ENCODE measurements around the gene KRTAP10-7. TPM values are rescaled to one million over a fixed set of nuclear protein-coding genes. Genes with fewer than 3 reads are reported as not detected.
A peak's percentile ranks its signal among the peaks of the same experiment; 100 is the strongest.
"Not testable (repeated sequence)": the region's sequence is repeated elsewhere in the genome, so short reads cannot be mapped to it uniquely, and the experiment has no call there.

KRTAP10-7 gene
- polyA plus RNA-seq, 1 donor from 2014 or later: not detected

DNA sequence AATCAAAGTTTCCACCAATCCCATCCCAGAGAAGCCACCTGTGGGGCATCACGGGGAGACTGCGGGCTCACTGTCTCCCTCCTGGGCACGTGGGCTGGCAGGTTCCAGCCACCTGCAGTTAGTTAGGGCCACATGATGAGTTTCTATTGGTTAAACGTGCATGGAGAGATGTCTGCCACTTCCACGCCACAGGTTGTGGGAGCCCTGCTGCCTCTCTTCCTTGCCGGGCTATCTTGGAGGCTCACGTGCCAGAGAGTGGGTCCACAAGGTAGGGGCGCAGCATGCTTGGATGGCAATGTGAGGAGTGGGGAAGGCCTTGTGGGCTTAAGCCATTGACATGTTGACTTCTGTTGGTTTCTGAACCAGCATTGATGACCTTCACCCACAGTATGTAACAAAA is 3.5 kb downstream of the KRTAP10-7 start:
- Mint-ChIP-seq H3K4me1 (peaks cover 0 to 1% (median 0%) of the 10 kb centered on the region in 3 donors), H3K9me3 (peaks cover 5 to 15% (median 12%) of the 10 kb centered on the region in 3 donors), H3K36me3 (no peaks in the 10 kb centered on the region), H3K27me3 (peaks cover 24% of the 10 kb centered on the region), H3K4me3 (no peak overlapping the region), H3K27ac (no peak overlapping the region)

DNA sequence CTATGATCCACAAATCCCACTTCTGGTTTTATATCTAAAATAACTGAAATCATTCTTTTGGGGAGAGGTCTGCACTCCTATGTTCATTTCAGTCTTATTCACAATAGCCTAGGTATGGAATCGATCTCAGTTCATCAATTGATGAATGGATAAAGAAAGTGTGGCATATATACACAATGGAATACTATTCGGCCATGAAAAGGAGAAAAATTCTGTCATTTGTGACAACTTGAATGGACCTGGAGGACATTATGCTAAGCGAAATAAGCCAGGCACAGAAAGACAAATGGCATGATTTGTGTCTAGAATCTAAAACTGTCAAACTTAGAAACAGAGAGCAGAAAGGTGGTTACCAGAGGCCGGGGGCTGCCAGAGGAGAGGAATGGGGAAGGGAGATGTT is 6.1 kb downstream of the KRTAP10-7 start:
- Mint-ChIP-seq H3K4me3 (no peak overlapping the region), H3K9me3 (peaks cover 15 to 31% (median 19%) of the 10 kb centered on the region in 3 donors), H3K36me3 (no peaks in the 10 kb centered on the region), H3K27ac (no peak overlapping the region), H3K27me3 (peaks cover 21% of the 10 kb centered on the region), H3K4me1 (peaks cover 0 to 1% (median 0%) of the 10 kb centered on the region in 3 donors)

- peaks cover 12% of the 10 kb centered on the region for H3K27me3 Mint-ChIP-seq
- no peaks in the 10 kb centered on the region for H3K36me3 Mint-ChIP-seq
- peak overlapping the region in 1 of 3 donors; percentile 12 for H3K27ac Mint-ChIP-seq
- peaks cover 12 to 32% (median 21%) of the 10 kb centered on the region in 3 donors for H3K9me3 Mint-ChIP-seq
- no peaks in the 10 kb centered on the region for H3K4me1 Mint-ChIP-seq
- H3K4me3 Mint-ChIP-seq: peak overlapping the region in 1 of 4 donors; percentile 38
Measured at GRCh38 chr21:44609193-44609592, 8.8 kb downstream of the KRTAP10-7 start.

DNA sequence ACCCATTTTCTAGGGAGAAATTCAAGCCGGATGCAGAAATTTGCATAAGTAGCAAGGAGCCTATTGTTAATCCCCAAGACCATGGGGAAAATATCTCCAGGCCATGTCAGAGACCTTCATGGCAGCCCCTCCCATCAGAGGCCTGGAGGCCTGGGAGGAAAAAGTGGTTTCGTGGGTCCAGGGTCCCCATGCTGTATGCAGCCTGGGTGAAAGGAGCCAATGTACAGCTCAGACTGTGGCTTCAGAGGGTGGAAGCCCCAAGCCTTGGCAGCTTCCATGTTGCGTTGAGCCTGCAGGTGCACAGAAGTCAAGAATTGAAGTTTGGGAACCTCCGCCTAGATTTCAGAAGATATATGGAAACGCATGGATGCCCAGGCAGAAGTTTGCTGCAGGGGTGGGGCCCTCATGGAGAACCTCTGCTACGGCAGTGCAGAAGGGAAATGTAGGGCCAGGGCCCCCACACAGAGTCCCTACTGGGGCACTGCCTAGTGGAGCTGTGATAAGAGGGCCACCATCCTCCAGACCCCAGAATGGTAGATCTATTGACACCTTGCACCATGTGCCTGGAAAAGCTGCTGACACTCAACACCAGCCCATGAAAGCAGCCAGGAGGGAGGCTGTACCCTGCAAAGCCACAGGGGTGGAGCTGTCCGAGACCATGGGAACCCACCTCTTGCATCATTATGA is 9.9 kb downstream of the KRTAP10-7 start:
- H3K9me3 Mint-ChIP-seq: peaks cover 10 to 27% (median 21%) of the 10 kb centered on the region in 3 donors
- not testable (repeated sequence) for H3K27me3 Mint-ChIP-seq, H3K4me1 Mint-ChIP-seq, H3K4me3 Mint-ChIP-seq, H3K27ac Mint-ChIP-seq, H3K36me3 Mint-ChIP-seq

DNA sequence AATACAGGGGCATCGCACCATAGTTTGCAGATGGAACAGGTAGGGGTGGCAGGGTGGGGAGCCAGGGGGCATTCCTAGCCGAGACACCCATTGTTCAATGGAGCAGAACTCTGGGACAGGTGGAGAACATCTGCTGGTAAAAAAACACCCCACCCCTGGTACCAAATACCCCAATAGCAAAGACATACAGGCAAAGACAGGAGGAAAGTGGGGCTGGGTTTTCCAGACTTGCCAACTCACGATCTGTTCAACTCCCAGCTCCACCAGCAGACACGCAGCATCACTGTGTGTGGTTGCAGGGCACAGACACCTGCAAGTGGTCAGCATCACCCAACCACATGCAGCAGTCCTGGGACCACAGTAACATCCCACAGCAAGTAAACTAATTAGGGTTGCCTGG is 11.2 kb downstream of the KRTAP10-7 start:
- Mint-ChIP-seq H3K4me3 (no peak overlapping the region), H3K36me3 (no peaks in the 10 kb centered on the region), H3K9me3 (peaks cover 8 to 27% (median 18%) of the 10 kb centered on the region in 3 donors), H3K27me3 (peaks cover 7% of the 10 kb centered on the region), H3K4me1 (no peaks in the 10 kb centered on the region), H3K27ac (no peak overlapping the region)

- Mint-ChIP-seq H3K27ac (no peak within 1 kb of the TSS), H3K27me3 (peaks cover 4% of the 10 kb centered on the region), H3K4me3 (no peak within 1 kb of the TSS), H3K36me3 (no peaks in the 10 kb centered on the region), H3K9me3 (peaks cover 6 to 27% (median 17%) of the 10 kb centered on the region in 3 donors), H3K4me1 (no peaks in the 10 kb centered on the region)
Measured at GRCh38 chr21:44612029-44612486, 11.7 kb downstream of the KRTAP10-7 start, which contains the start of gene KRTAP10-8. KRTAP10-8 (plus strand) TSS chr21:44612079; CDS start chr21:44612101, 22 bp downstream.

DNA sequence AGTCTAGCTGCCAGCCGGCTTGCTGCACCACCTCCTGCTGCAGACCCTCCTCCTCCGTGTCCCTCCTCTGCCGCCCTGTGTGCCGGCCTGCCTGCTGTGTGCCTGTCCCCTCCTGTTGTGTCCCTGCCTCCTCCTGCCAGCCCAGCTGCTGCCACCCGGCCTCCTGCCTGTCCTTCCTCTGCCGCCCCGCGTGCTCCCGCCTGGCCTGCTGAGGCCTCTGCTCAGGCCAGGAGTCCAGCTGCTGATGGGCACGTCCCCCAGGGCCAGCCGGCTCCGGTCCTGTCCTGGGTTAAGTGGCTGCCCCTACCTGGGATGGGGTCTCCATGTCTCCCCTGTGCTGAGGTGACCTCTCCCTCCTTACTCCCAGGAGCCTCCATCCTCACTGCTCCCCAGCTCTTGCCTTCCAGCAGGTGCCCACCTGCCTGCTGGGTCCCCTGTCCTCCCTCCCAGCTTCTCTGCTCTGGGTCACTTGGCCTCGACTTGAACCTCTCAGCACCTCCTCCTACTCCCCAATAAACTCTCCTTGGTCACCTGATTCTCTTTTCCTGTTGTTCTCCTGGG is 12.4 kb downstream of the KRTAP10-7 start:
- Mint-ChIP-seq H3K4me1 (no peaks in the 10 kb centered on the region), H3K9me3 (peaks cover 5 to 26% (median 17%) of the 10 kb centered on the region in 3 donors), H3K27ac (no peak overlapping the region), H3K4me3 (peak overlapping the region in 1 of 4 donors; percentile 64), H3K36me3 (no peaks in the 10 kb centered on the region), H3K27me3 (peaks cover 3% of the 10 kb centered on the region)

GRCh38 chr21:44613386-44614155 is 13.2 kb downstream of the KRTAP10-7 start:
- peaks cover 3 to 6% (median 5%) of the 10 kb centered on the region in 3 donors for H3K4me1 Mint-ChIP-seq
- H3K27me3 Mint-ChIP-seq: peaks cover 3% of the 10 kb centered on the region
- H3K4me3 Mint-ChIP-seq: peak overlapping the region in 1 of 4 donors; percentile 8
- H3K27ac Mint-ChIP-seq: no peak overlapping the region
- H3K9me3 Mint-ChIP-seq: peaks cover 4 to 20% (median 17%) of the 10 kb centered on the region in 3 donors
- H3K36me3 Mint-ChIP-seq: no peaks in the 10 kb centered on the region

- peaks cover 3 to 20% (median 15%) of the 10 kb centered on the region in 3 donors for H3K9me3 Mint-ChIP-seq
- H3K36me3 Mint-ChIP-seq: no peaks in the 10 kb centered on the region
- peaks cover 9 to 12% (median 11%) of the 10 kb centered on the region in 3 donors for H3K4me1 Mint-ChIP-seq
- no peak overlapping the region for H3K4me3 Mint-ChIP-seq
- peaks cover 3% of the 10 kb centered on the region for H3K27me3 Mint-ChIP-seq
- peak overlapping the region in 1 of 3 donors; percentile 59 for H3K27ac Mint-ChIP-seq
Measured at GRCh38 chr21:44614161-44614631, 13.8 kb downstream of the KRTAP10-7 start.

GRCh38 chr21:44614961-44615391 is 14.6 kb downstream of the KRTAP10-7 start:
- Mint-ChIP-seq H3K9me3 (peaks cover 4 to 21% (median 13%) of the 10 kb centered on the region in 3 donors), H3K4me3 (no peak overlapping the region), H3K27me3 (peaks cover 3% of the 10 kb centered on the region), H3K4me1 (peaks cover 11 to 17% (median 15%) of the 10 kb centered on the region in 3 donors), H3K36me3 (no peaks in the 10 kb centered on the region), H3K27ac (peak overlapping the region in 1 of 3 donors; percentile 59)

- Mint-ChIP-seq H3K27ac (no peak overlapping the region), H3K4me1 (peaks cover 11 to 17% (median 15%) of the 10 kb centered on the region in 3 donors), H3K9me3 (peaks cover 6 to 24% (median 16%) of the 10 kb centered on the region in 3 donors), H3K27me3 (peaks cover 3% of the 10 kb centered on the region), H3K36me3 (no peaks in the 10 kb centered on the region), H3K4me3 (no peak overlapping the region)
Measured at GRCh38 chr21:44615466-44615865, 15.1 kb downstream of the KRTAP10-7 start.

GRCh38 chr21:44615911-44616590 is 15.7 kb downstream of the KRTAP10-7 start:
- H3K27me3 Mint-ChIP-seq: peaks cover 3% of the 10 kb centered on the region
- H3K9me3 Mint-ChIP-seq: peaks cover 9 to 24% (median 18%) of the 10 kb centered on the region in 3 donors
- no peak overlapping the region for H3K27ac Mint-ChIP-seq
- H3K4me1 Mint-ChIP-seq: peaks cover 11 to 17% (median 17%) of the 10 kb centered on the region in 3 donors
- no peak overlapping the region for H3K4me3 Mint-ChIP-seq
- no peaks in the 10 kb centered on the region for H3K36me3 Mint-ChIP-seq

DNA sequence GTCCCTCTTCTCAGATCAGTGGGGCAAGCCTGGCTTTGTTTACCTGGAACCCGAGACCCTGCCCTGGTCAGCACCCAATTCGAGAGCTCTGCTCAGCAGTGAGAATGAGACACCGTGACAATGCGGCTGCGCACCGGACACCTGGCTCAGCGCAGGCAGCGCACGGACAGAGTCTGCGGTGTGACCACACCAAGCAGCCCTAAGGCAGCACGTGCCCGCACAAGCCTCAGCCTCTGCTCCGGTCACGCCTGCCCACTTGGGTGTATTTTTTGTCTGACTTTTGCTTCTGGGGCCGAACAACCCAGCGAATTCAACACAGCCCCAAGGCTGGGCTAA is 16.2 kb downstream of the KRTAP10-7 start:
- no peaks in the 10 kb centered on the region for H3K36me3 Mint-ChIP-seq
- peaks cover 11 to 17% (median 17%) of the 10 kb centered on the region in 3 donors for H3K4me1 Mint-ChIP-seq
- H3K9me3 Mint-ChIP-seq: peaks cover 9 to 21% (median 12%) of the 10 kb centered on the region in 3 donors
- no peak overlapping the region for H3K4me3 Mint-ChIP-seq
- no peak overlapping the region for H3K27ac Mint-ChIP-seq
- H3K27me3 Mint-ChIP-seq: peaks cover 3% of the 10 kb centered on the region

GRCh38 chr21:44617071-44617501 is 16.7 kb downstream of the KRTAP10-7 start:
- H3K27me3 Mint-ChIP-seq: peaks cover 3% of the 10 kb centered on the region
- H3K4me1 Mint-ChIP-seq: peaks cover 11 to 17% (median 17%) of the 10 kb centered on the region in 3 donors
- peak overlapping the region in 1 of 4 donors; percentile 28 for H3K4me3 Mint-ChIP-seq
- H3K9me3 Mint-ChIP-seq: peaks cover 12 to 21% (median 16%) of the 10 kb centered on the region in 3 donors
- H3K27ac Mint-ChIP-seq: peak overlapping the region in 1 of 3 donors; percentile 53
- H3K36me3 Mint-ChIP-seq: no peaks in the 10 kb centered on the region

Data from IgD-negative memory B cell (primary cell).